K562 (cell line): Measurements from ENCODE around the gene ITPR2. TPM values are rescaled to one million over a fixed set of nuclear protein-coding genes. Genes with fewer than 3 reads are reported as not detected.

Experiments used
- ATAC-seq: fragments of 200-7000 bp; cut with Tn5 transposase; 3 replicates; pipeline ENCODE4 v1.9.1; 2020; ENCODE audit warnings: moderate library complexity
- BruUV-seq: library from RNA; stranded (reverse); fragments of 400-500 nt; replicated peaks from 2 replicates; lab custom pipeline; 2021; lab: Mats Ljungman, UMichigan
- CTCF ChIA-PET: fragments of 300-600 bp; formaldehyde crosslinking; extraction: SDS; loops from one replicate; lab custom pipeline; 2021; ENCODE audit warnings: low intra/inter-chr PET ratio; lab: Yijun Ruan, JAX
- POLR2A ChIA-PET: fragments of 300-600, 350-650 bp; sonication (Branson Sonifier 250); formaldehyde crosslinking; extraction: SDS; loops from one replicate; lab custom pipeline; 2021; ENCODE audit warnings: antibody characterized with exemption, inconsistent platforms; lab: Yijun Ruan, JAX
- DNase-seq, 4 experiments: peaks; one replicate each; pipeline versions ENCODE4 v3.0.0 to v3.0.0-alpha.2; 2011 to 2018; ENCODE audit warnings: low spot score in 3 of 4, mixed read lengths in 3 of 4; ENCODE audit errors: extremely low read depth in 1 of 4
- FAIRE-seq: peaks from 2 replicates; lab custom pipeline; 2011; peaks lifted over from hg19 to GRCh38; lab: Jason Lieb, UNC
- H2AFZ ChIP-seq: 2 replicates; pipeline ENCODE4 v1.6.0; 2011; ENCODE audit warnings: low read depth, low read length, control low read depth, inconsistent platforms
- H3K27ac ChIP-seq: fragments of 200-600 bp; 3 replicates; pipeline ENCODE4 v1.8.0; 2011; ENCODE audit warnings: low read depth, mild to moderate bottlenecking, control low read depth, inconsistent platforms, low read length, moderate library complexity, mixed read lengths; ENCODE audit errors: extremely low read depth
- H3K27me3 ChIP-seq, 2 experiments: fragments of 300-600 bp in 1 of 2; 2 replicates in 1 of 2; 3 replicates in 1 of 2; pipeline versions ENCODE4 v1.6.0 to v1.8.0; 2011; ENCODE audit warnings: inconsistent platforms in 2 of 2, low read length in 2 of 2, mild to moderate bottlenecking in 1 of 2, mixed read lengths in 1 of 2, moderate library complexity in 1 of 2; ENCODE audit not compliant: control insufficient read depth in 2 of 2, insufficient read depth in 2 of 2
- H3K36me3 ChIP-seq: fragments of 300-600 bp; 3 replicates; pipeline ENCODE4 v1.8.0; 2011; ENCODE audit warnings: mild to moderate bottlenecking, low read length, inconsistent platforms; ENCODE audit not compliant: control insufficient read depth, insufficient read depth
- H3K4me1 ChIP-seq, 2 experiments: fragments of 200-600 bp in 1 of 2; replicated peaks in 1 of 2; 2 replicates in 1 of 2; 3 replicates in 1 of 2; pipeline versions ENCODE4 v1.5.1 to v1.8.0; 2011; ENCODE audit warnings: inconsistent platforms in 2 of 2, low read length in 2 of 2, mild to moderate bottlenecking in 1 of 2, mixed read lengths in 1 of 2, moderate library complexity in 1 of 2; ENCODE audit not compliant: control insufficient read depth in 2 of 2, insufficient read depth in 2 of 2
- H3K4me2 ChIP-seq: 2 replicates; pipeline ENCODE4 v1.6.1; 2011; ENCODE audit warnings: low read length, control low read depth, inconsistent platforms, mixed read lengths; ENCODE audit not compliant: insufficient read depth
- H3K4me3 ChIP-seq: fragments of 200-600 bp; sonication (generic), shearing (Covaris generic); 2 replicates; pipeline ENCODE4 v1.5.1; 2016; ENCODE audit warnings: control low read depth, inconsistent platforms
- H3K79me2 ChIP-seq: fragments of 200-600 bp; 3 replicates; pipeline ENCODE4 v1.8.0; 2011; ENCODE audit warnings: low read length, inconsistent platforms; ENCODE audit not compliant: control insufficient read depth, insufficient read depth
- H3K9ac ChIP-seq, 2 experiments: 2 replicates each; pipeline versions ENCODE4 v1.6.0 to v1.6.1; 2011; ENCODE audit warnings: low read depth in 2 of 2, low read length in 2 of 2, control low read depth in 1 of 2, inconsistent platforms in 1 of 2, mild to moderate bottlenecking in 1 of 2, mixed read lengths in 1 of 2; ENCODE audit not compliant: insufficient read depth in 1 of 2
- H3K9me1 ChIP-seq: one replicate; pipeline ENCODE4 v1.6.0; 2011; ENCODE audit warnings: inconsistent platforms, mild to moderate bottlenecking, low read length, moderate library complexity; ENCODE audit not compliant: control insufficient read depth, insufficient read depth
- H3K9me3 ChIP-seq: replicated peaks from 2 replicates; pipeline ENCODE4 v1.5.1; 2011; ENCODE audit warnings: low read depth, low read length, inconsistent platforms; ENCODE audit not compliant: control insufficient read depth, insufficient read depth
- H4K20me1 ChIP-seq: replicated peaks from 2 replicates; pipeline ENCODE4 v1.6.1; 2011; ENCODE audit warnings: low read length, inconsistent platforms, mixed read lengths; ENCODE audit not compliant: control insufficient read depth, insufficient read depth
- CXXC5 ChIP-seq: fragments of 250-450 bp; sonication (Bioruptor Pico); IDR thresholded peaks from 2 replicates; pipeline ENCODE4 v1.8.0; 2022; ENCODE audit warnings: inconsistent platforms, mild to moderate bottlenecking, moderate library complexity
- NFRKB ChIP-seq: fragments of 450-650 bp; IDR thresholded peaks from 2 replicates; pipeline ENCODE4 v1.6.1; 2016; ENCODE audit warnings: low read depth
- PHF8 ChIP-seq: fragments of 200-600 bp; sonication (generic); IDR thresholded peaks from 2 replicates; pipeline ENCODE4 v1.6.1; 2012; ENCODE audit warnings: mixed run types, mild to moderate bottlenecking, inconsistent platforms, low read length, moderate library complexity, borderline replicate concordance
- RNF2 ChIP-seq: sonication (generic); IDR thresholded peaks from 2 replicates; pipeline ENCODE4 v1.6.1; 2016
- TBP ChIP-seq: optimal IDR thresholded peaks from 2 replicates; pipeline ENCODE3; 2011; ENCODE audit warnings: low read depth, low read length, improper control_type of control experiment
- ZBTB9 ChIP-seq: fragments of 450-650 bp; formaldehyde crosslinking; IDR thresholded peaks from 2 replicates; pipeline ENCODE4 v1.4.0; 2020; ENCODE audit warnings: mild to moderate bottlenecking, moderate library complexity
- ZNF232 ChIP-seq: sonication (generic); formaldehyde crosslinking; IDR thresholded peaks from 2 replicates; pipeline ENCODE4 v1.8.0; 2022; ENCODE audit warnings: mild to moderate bottlenecking, missing genetic modification reagents
- WGBS: fragments of 100-300 bp; shearing (Covaris generic); methylation state at CpG from one replicate; pipeline ENCODE4 v1.1.6; 2016; ENCODE audit warnings: low coverage, mixed read lengths; ENCODE audit not compliant: insufficient coverage; ENCODE audit errors: missing lambda C conversion rate; 5-methylcytosine and 5-hydroxymethylcytosine counted together
- in situ Hi-C: fragments of 300-500 bp; cut with MboI; formaldehyde crosslinking; loops from 4 replicates; pipeline ENCODE4 v1.15.0; 2018; ENCODE audit warnings: inconsistent platforms, mixed read lengths
- intact Hi-C: fragments of 100-400 bp; cut with micrococcal nuclease; formaldehyde crosslinking; loops from 2 replicates; pipeline ENCODE4 v1.14.2; 2022
- polyA plus RNA-seq, 8 experiments: library from polyadenylated mRNA; depleted of rRNA in 4 of 8; stranded (reverse) in 5 of 8; unstranded in 3 of 8; fragments of >200 nt; fragmentation: Nextera tagmentation in 2 of 8; fragmentation: Illumina TruSeq in 1 of 8; extraction: Ambion mirVana in 2 of 8; extraction: Trizol in 1 of 8; gene quantifications; 2 replicates each; pipeline versions ENCODE4 v1.2.1 to v1.2.3, GENCODE V29; 2011 to 2014; ENCODE audit warnings: inconsistent platforms in 1 of 8, missing spikeins in 1 of 8
- total RNA-seq, 7 experiments: library from RNA; depleted of rRNA in 6 of 7; stranded (reverse); fragments of >200 nt in 6 of 7; fragmentation: Illumina TruSeq in 2 of 7; extraction: Trizol in 2 of 7; gene quantifications; 2 replicates each; pipeline versions ENCODE4 v1.2.1 to v1.2.3, GENCODE V29; 2011 to 2021; ENCODE audit warnings: low replicate concordance in 1 of 7

The ITPR2 gene
- total and polyA plus RNA-seq, 9 of the 15 experiments (the other 6 are each of a cell fraction or from before 2014, with no cell fraction given), result 0.21 to 3.3 (median 0.95) TPM

GRCh38 chr12:26608706-26609105 lies 224.3 kb downstream of the ITPR2 start:
- no peaks in the 10 kb centered on the region for H3K9me1 ChIP-seq
- H3K79me2 ChIP-seq, result no peaks in the 10 kb centered on the region
- no peak overlapping the region for H3K9ac ChIP-seq
- H4K20me1 ChIP-seq, result no peaks in the 10 kb centered on the region
- H3K4me2 ChIP-seq, result no peak overlapping the region
- POLR2A ChIA-PET, result interaction anchor here (0.6 kb wide), 1 partner anchor 350 kb away, joined by 3 read pairs; no protein-coding TSS in a partner anchor
- intact Hi-C loops, result no loop called here
- no peak overlapping the region for H2AFZ ChIP-seq
- CTCF ChIA-PET, result no interaction called here
- no peaks in the 10 kb centered on the region; a peak in 2 of 5 replicates for H3K4me1 ChIP-seq
- no peaks in the 10 kb centered on the region for H3K9me3 ChIP-seq
- no TSS peak for BruUV-seq
- H3K27ac ChIP-seq, result no peak overlapping the region
- no peak overlapping the region for H3K4me3 ChIP-seq
- FAIRE-seq (no peak), ATAC-seq (no peak)
- WGBS, result 17% methylated on average over 2 of the region's 2 CpGs
- TF ChIP-seq ZNF232 (no peak), NFRKB (no peak), CXXC5 (no peak), ZBTB9 (CRISPR knock-in tag) (no peak), RNF2 (no peak), PHF8 (no peak), TBP (no peak)
- TF ChIP-seq, all 486 proteins: peak for 0
- no peak for DNase-seq
- in situ Hi-C loops, result no loop called here
- Histone ChIP-seq H3K27me3 (no peaks in the 10 kb centered on the region), H3K36me3 (no peaks in the 10 kb centered on the region)
